GM21390 (cell line): ENCODE measurements around the gene KCNAB2.
"Not testable (repeated sequence)": the region's sequence is repeated elsewhere in the genome, so short reads cannot be mapped to it uniquely, and the experiment has no call there.

ENCODE experiments used
- ATAC-seq: cut with Tn5 transposase; IDR thresholded peaks from one replicate; pipeline ENCODE4 v1.9.1; 2021; ENCODE audit not compliant: unreplicated experiment

Gene KCNAB2

DNA sequence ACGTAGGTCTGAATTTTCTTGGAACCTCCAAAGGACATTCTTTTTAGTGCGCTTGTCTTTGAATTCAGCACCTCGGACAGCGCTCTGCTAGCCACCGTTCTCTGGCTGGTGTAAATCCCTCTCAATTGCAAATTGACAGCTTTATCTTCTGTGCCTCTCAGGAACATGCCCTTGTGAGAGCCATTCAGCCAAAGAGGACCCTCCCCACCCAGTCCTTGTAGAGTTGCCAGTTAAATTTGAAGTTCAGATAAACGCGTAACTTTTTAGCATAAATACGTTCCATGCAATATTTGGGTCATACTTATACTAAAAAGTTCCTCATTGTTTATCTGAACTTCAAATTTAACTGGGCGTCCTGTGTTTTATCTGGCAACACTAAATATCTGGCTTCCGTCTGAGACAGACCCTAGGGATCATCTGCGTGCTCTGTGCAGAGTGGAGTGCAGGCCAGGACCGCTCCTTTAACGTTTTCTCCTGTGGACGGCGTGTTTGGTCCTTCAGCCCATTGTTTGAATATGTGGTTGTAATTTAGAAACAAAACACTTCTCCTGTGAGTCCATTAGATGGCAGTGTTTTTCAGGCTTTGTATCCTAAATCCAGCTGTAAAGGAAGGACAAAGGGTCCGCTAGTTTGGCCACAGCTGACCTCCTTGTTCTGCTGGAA is 7.0 kb downstream of the KCNAB2 start:
- no peak for ATAC-seq

DNA sequence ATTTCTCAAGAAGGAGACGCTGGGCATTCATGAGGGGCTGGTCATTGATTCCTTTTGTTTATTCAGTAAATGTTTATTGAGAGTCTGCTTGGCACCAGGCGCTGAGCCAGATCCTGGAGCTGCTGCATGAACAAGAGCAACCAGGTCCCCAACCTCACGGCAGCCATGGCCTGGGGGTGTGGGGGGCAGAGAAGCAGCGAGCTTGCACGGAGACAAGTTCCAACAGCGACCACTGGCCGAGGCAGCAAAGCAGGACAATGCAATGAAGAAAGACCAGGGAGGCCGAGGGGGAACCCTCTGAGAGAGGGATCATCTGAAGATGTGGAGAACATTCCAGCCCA is 7.5 kb downstream of the KCNAB2 start:
- no peak for ATAC-seq

DNA sequence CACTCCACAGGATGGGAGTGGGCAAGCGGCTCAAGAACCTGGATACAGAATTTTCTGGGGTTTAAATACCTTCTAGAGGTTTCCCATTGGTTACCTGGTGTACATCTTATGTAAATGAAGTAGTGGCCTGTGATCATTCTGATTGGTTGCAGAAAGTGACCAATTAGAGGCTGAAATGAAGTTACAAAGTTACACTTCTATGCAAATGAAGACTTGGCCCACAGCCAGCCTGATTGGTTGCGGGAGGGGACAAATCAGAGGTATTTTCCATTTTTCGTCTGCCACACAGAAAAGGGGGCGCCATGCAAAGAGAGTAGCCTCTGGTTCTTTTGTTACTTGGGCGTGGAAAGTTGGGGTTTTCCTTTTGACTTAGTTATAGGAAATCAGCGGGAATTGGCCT is 8.9 kb downstream of the KCNAB2 start:
- ATAC-seq, result no peak

DNA sequence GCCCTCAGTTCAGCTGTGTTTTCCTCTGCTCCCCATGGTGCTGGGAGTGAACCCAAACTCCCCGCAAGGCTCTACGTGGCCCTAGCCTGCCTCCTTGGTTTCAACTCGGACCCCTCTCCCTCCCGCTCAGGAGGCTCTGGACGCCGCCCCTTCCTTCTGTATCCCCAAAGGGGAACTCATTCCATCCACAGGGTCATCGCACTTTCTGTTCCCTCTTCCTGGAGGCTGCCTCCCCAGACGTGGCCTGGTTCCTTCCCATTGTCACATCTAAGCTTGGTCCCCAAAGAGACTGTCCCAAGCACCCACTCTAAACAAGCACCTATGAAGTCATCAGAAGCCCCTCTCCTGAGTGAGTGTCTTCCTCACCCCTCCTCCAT is 10.9 kb downstream of the KCNAB2 start:
- ATAC-seq, result no peak

DNA sequence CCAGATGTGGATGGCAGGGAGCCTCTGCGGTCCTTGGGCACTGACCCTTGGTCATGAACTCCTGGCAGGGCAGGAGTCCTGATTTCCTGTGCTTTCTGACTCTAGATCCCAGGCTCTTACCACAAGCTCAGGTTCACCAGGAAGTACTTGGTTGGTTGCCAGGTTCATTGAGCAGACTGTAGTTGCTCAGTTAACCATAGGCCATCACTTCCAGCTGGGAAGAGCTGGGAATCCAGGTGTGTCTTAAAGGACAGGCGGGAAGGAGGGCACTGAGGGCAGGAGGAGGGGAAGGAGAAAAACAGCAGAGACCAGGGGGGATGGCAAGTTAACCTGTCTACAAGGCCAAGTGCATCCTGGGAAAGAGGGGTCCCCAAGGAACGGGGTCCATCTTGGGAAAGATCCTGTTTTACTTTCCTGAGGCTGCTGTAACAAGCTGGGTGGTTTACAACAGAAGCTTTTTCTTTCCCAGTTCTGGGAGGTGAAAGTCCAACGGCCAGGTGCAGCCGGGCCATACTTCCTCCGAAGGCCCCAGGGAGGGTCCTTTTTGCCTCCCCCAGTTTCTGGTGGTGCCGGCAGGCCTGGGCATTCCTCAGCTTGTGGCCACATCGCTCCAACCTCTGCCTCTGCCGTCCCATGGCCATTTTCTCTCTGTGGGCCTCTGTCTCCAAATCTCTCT is 11.6 kb downstream of the KCNAB2 start:
- no peak for ATAC-seq

DNA sequence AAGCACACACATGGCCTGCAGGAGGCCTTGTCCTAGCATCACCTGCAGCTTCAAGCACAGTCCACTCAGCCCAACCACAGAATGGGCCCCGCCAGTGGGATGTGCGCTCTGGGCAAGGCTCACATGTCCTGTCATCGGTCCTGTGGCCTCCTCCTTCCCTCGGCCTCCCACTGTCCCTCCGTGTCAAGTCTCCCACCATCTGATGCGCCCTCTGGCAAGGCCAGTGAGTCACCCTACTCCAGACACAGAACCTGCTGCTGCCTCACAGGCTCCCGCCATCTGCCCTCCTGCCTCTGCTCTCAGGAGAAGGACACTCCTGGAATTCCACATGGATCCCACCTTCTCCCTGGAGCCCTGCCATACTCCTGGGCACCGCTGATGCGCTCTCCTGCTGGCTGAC is 14.2 kb downstream of the KCNAB2 start:
- ATAC-seq, result no peak

DNA sequence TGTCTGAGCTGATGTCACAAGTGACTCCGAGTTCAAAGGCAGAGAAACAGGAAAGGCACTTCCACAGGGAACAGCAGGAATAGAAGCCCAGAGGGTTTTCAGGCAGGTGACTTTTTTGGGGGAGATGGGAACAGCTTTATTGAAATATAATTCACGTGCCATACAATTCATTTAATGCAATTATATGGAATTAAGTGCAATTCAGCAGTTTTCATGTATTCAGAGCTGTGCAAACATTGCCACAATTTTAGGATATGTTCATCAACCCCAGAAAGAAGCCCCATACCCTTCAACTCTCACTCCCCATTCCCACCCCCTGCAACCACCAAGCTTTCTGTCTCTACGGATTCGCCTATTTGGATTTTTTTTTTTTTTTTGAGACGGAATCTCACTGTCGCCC is 17.0 kb downstream of the KCNAB2 start:
- no peak for ATAC-seq

DNA sequence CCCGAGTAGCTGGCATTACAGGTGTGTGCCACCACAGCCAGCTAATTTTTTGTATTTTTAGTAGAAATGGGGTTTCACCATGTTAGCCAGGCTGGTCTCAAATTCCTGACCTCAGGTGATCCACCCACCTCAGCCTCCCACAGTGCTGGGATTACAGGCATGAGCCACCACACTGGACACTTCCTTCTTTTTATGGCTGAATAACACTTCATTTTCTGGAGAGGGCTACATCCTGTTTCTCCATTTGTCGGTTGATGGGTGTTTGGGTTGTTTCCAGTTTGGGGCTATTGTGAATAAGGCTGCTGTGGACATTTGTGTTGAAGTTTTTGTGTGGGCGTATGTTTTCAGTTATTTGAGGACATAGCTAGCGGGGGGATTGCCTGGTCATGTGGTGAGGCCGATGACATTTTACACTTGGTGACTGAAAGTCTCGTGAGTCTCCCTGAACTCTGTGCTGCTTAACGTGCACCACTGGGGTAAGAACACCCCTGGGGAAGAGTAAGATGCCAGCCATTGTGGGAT is 17.9 kb downstream of the KCNAB2 start:
- not testable (repeated sequence) for ATAC-seq

DNA sequence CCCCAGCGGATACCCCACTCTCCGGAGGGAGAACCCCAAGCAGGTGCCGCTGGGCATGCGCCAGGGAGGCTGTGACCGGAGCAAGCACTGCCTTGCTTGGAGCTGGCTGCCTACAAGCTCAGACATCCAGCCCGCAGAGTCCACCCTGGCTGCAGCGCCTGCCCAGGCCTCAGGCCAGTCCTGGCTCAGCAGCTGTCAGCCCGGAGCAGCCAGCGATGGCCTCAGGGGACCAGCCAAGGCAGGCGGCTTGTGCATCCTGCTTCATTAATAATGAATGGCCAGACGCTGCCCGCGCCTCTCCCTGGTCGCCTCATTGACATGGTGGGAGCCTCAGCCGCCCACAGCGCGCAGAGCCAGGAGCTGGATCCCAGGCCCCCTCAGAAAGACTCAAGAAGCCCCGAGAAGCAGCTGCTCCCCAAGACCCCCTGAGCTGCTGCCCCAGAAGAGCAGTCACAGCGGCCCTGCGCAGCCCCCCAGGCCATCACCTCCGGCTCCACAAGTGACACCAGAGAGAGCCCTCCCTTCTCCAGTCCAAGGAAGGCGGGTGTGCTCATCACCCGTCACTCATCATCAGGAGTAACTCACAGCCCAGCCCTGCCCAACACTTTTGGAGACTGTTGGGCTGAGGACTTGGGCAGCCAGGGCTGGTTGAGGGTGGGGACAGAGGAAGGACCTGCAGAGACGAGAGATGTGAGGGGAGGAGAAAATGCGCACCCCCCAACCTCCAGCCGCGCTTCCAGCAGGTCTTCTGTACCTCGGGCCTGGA is 19.6 kb downstream of the KCNAB2 start:
- no peak for ATAC-seq

DNA sequence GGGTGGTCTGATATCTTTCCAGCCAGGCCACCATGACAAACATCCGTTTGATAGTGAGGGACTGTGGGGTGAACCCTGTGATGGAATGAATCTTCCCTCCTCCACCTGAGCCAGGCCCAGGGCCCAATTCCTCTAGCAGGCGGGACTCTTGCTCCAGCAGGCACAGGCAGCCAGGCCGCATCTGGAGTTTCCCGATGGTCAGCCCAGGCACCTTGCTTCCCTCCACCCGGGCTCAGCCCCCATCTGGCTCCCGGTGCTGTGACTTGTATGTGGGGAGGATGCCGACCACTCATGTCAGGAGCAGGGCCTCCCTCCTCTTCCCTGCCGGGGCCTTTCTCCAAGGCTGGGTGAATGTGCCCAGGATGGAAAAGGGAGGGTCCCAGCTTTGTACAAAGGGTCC is 21.0 kb downstream of the KCNAB2 start:
- no peak for ATAC-seq

DNA sequence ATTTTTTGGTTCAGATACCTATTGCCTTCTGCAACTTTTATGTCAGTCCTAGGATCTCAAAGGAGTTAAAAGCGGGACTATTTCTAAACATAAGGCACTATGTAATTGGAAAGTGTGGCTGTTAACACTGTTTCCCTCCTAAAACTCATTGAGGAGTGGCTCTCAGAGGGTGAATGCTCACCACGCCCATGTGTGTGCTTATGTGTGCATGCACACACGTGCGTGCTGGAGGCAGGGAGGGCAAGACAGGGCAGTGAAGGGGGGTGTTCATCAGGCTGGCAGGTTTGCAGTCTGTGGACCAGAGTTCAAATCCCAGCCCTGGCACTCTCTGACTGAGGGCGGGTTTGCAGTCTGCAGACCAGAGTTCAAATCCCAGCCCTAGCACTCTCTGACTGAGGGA is 22.4 kb downstream of the KCNAB2 start:
- no peak for ATAC-seq

DNA sequence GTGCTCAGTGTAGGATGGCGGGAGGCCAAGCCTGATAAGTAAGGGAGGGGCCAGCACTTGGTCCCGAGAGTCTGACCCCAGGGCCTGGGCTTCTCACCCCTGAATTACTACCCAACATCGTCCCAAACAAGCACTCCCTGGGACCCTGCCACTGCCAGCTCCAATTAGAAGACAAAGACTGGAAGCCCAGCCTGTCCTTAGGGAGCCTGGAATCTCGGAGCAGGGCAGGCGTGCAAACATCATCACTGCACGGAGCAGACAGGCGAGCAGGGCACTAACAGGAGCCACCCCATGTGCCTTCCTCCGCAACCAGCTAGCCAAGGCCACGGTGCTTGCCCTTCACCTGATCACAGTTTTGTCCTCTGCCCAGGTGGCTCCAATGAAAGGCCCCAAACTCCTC is 23.2 kb downstream of the KCNAB2 start:
- no peak for ATAC-seq

DNA sequence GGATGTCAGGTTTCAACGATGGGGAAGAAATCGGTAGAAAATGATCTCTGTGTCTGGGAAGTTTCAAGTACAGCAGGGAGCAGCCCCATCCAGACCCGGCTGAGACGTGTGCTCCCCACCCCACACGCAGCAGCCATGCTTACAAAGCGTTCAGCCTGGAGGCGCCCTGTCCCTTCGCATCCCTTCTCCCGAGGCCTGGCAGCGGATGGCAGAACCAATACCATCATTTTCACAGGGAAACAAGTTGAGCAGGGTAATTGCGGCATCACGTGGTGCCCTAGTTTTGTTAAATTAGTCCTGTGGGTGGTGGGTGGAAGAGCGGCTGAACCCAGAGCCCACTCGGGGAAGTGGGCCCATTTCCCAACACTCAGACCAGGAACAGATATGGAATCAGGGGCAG is 23.9 kb downstream of the KCNAB2 start:
- no peak for ATAC-seq

DNA sequence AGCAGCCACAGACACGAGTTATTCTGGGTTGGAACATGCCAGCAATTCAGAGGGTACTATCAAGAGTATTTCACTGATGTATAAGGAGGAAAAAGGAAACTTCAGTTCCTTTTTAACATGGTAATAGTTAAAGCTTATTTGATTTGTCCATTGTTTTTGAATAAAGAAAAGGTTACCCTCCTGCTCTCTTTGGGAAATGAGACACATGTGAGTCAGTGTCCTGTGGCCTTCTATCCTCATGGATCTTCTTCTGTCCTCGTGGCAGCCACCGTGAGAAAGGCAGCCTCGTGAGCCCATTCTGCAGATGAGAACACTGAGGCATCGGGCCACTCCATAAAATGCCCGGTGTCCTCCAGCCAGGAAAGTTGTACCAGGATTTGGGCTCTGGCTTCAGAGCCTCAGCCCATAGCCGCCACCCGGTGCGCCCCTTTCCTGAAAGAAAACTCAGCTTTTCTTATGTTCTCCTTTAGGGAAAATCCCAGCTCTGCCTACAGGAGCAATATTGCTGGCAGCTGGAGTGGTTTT is 24.8 kb downstream of the KCNAB2 start:
- ATAC-seq, result no peak

DNA sequence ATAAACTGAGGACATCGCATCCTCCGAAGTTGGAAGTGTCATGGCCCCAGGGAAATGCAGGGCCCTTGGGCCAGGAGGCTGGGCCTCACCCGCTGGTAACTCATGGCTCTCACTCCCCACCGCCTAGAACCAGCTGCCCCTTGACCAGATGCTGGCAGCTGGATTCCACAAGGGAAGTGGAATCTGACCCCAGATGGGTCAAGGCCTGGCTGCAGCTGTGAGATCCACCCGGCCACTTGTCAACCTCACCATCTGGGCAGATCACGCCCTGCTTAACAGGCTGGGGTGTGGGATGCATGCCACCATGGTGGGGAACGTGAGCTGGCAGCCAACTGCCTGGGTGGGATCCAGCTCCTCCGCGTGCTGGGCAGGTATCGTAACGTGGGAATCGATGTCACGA is 25.5 kb downstream of the KCNAB2 start:
- no peak for ATAC-seq

DNA sequence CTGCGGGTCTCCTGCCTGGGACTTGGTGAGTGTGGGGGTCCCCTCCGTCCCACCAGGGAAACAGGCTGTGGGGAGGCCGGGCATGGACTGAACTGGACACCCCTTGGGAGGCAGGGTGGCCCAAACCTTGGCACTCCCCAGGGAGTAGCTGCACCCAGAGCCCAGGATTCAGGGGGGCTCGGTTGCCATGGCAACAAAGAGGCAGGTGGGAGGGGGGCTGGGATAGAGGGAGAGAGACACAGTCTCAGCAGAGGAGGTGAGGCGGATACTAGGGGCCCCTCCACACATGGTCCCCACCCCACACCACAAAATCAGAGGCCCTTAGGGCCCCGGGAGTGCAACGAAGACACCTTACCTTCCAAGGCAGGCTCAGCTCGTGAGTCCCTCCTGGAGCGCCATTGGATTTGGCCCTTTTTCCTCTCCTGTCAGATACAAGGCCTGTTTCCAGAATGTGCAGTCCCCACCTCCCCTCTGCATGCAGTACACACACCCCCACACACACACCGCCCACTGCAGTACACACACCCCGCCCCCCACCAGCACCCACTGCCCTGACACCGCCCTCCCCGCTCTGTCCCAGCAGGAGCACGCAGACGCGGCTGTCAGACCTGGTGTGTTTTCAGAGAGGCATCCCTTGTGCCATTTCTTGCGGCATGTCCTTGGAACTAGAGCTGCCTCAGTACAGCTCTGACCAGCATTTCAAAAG is 27.2 kb downstream of the KCNAB2 start:
- ATAC-seq, result no peak

DNA sequence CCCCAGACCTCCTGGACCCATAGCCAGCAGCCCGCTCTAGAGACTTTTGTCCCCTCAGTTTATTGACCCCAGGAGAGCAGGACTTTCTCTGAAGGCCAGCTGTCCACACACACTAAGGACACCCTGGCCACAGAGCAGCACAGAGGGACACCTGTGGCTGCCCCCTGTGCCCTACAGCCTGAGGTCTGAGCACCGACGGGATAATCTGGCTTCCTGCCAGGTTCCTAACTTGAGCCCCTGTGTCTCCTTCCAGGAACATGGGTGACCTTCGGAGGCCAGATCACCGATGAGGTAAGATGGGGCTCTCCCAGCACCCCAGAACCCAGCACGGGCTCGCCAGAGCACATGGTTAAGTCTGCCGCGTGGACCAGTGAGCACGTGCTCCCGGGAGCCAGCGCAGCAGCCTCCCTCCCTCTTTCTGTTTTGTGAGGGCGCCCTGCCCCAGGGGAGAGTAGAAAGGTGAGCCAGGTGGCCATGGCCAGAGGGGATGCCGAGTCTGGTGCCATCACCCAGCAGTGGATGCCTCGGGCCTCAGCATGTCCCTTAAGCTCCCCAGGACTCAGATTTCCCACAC is 27.9 kb downstream of the KCNAB2 start:
- no peak for ATAC-seq

DNA sequence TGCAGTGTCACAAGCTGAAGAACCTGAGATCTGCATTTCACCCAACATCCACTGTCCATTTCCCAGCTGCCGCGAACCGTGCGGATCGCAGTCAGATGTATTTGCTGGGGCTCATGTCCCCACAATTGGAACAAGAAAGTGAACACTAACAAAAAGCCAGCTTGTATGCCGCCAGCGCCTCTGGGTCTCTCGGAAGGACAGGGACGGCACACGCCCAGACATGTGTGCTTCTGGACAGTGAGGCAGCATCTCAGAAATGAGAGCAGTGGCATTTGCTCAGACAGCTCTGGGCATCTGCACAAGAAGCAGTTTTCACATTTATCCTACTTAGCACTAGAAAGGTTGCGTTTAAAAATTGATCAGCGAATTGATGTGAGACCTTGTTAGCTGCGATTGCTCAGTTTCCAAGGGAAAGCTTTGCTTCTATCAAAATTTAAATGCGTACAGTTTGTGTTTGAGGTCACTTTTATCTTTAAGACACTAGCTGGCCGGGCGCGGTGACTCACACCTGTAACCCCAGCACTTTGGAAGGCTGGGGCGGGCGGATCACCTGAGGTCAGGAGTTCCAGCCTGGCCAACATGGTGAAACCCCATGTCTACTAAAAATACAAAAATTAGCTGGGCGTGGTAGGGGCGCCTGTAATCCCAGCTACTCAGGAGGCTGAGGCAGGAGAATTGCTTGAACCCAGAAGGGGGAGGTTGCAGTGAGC is 28.7 kb downstream of the KCNAB2 start:
- no peak for ATAC-seq

DNA sequence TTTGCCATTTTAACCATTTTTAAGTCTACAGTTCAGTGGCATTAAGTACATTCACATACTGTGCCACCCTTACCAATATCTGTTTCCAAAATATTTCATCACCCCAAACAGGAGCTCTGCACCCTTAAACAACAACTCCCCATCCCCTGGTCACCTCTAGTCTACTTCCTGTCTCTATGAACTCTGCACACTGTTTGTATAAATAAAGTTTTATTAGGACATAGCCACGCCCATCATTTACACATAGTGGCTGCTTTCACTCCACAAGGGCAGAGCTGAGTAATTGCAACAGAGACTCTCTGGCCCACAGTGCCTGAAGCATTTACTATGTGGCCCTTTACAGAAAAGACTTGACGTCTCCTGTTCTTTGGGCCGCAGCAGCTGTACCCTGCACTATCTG is 30.1 kb downstream of the KCNAB2 start:
- no peak for ATAC-seq

DNA sequence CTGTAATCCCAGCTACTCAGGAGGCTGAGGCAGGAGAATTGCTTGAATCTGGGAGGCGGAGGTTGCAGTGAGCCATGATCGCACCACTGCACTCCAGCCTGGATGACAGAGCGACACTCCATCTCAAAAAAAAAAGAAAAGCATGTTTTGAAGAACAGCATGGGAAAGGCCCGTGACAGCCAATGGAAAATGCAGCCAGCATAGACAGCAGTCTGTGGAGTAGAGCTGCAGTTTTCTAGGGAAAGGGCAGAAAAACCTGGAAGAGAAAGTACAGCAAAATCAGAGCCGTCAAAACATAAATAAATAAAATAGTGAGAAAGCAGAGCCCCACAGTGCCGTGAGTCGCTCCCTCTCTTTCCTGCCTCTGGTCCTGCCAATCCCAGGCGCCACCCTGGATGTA is 31.4 kb downstream of the KCNAB2 start:
- ATAC-seq, result not testable (repeated sequence)
